HEK293T (cell line): Measurements from ENCODE around the gene KIRREL3.

ENCODE experiments used
- CTCF ChIA-PET: fragments of 350-600 bp; formaldehyde crosslinking; extraction: SDS; loops from one replicate; lab custom pipeline; 2021; ENCODE audit warnings: antibody characterized with exemption, inconsistent platforms; lab: Yijun Ruan, JAX
- POLR2A ChIA-PET: fragments of 350-600 bp; formaldehyde crosslinking; extraction: SDS; loops from one replicate; lab custom pipeline; 2020; ENCODE audit warnings: antibody characterized with exemption, inconsistent platforms; lab: Yijun Ruan, JAX
- DNase-seq: peaks from one replicate; pipeline ENCODE4 v3.0.0; 2012; ENCODE audit warnings: mixed read lengths; ENCODE audit errors: extremely low spot score
- ARNT ChIP-seq: fragments of 450-650 bp; IDR thresholded peaks from 2 replicates; pipeline ENCODE4 v1.6.1; 2017; ENCODE audit warnings: mild to moderate bottlenecking
- BHLHE40 ChIP-seq: fragments of 450-650 bp; IDR thresholded peaks from 2 replicates; pipeline ENCODE4 v1.6.1; 2016; ENCODE audit warnings: mild to moderate bottlenecking, moderate library complexity, borderline replicate concordance
- CTBP1 ChIP-seq: fragments of 450-650 bp; IDR thresholded peaks from 2 replicates; pipeline ENCODE4 v1.6.1; 2016; ENCODE audit warnings: borderline replicate concordance
- ELF4 ChIP-seq: fragments of 450-650 bp; IDR thresholded peaks from 2 replicates; pipeline ENCODE4 v1.6.1; 2017; ENCODE audit warnings: antibody characterized with exemption
- FOXA1 ChIP-seq: fragments of 450-650 bp; IDR thresholded peaks from 2 replicates; pipeline ENCODE4 v1.6.1; 2016; ENCODE audit warnings: mild to moderate bottlenecking
- FOXK2 ChIP-seq: fragments of 450-650 bp; IDR thresholded peaks from 2 replicates; pipeline ENCODE4 v1.6.1; 2016; ENCODE audit warnings: mild to moderate bottlenecking
- FOXM1 ChIP-seq: fragments of 450-650 bp; IDR thresholded peaks from 2 replicates; pipeline ENCODE4 v1.6.1; 2017; ENCODE audit warnings: mild to moderate bottlenecking, borderline replicate concordance
- HDGF ChIP-seq: fragments of 450-650 bp; IDR thresholded peaks from 2 replicates; pipeline ENCODE4 v1.6.1; 2017; ENCODE audit warnings: antibody characterized with exemption, borderline replicate concordance
- L3MBTL2 ChIP-seq: fragments of 450-650 bp; conservative IDR thresholded peaks from 2 replicates; pipeline ENCODE4 v1.6.1; 2016; ENCODE audit warnings: mild to moderate bottlenecking
- LEF1 ChIP-seq: fragments of 450-650 bp; IDR thresholded peaks from 2 replicates; pipeline ENCODE4 v1.6.1; 2017; ENCODE audit warnings: mild to moderate bottlenecking, borderline replicate concordance
- NFRKB ChIP-seq: fragments of 450-650 bp; IDR thresholded peaks from 2 replicates; pipeline ENCODE4 v1.6.1; 2016; ENCODE audit warnings: mild to moderate bottlenecking, moderate library complexity
- PKNOX1 ChIP-seq: fragments of 450-650 bp; IDR thresholded peaks from 2 replicates; pipeline ENCODE4 v1.6.1; 2016
- SP1 ChIP-seq: fragments of 450-650 bp; IDR thresholded peaks from 2 replicates; pipeline ENCODE4 v1.6.1; 2017
- SUZ12 ChIP-seq: fragments of 450-650 bp; IDR thresholded peaks from 2 replicates; pipeline ENCODE4 v1.6.1; 2016; ENCODE audit warnings: mild to moderate bottlenecking
- TARDBP ChIP-seq: fragments of 450-650 bp; IDR thresholded peaks from 2 replicates; pipeline ENCODE4 v1.6.1; 2016
- ZNF384 ChIP-seq: fragments of 450-650 bp; IDR thresholded peaks from 2 replicates; pipeline ENCODE4 v1.6.1; 2016

Gene KIRREL3

GRCh38 chr11:126997196-126997595 is 3.4 kb downstream of the KIRREL3 start:
- DNase-seq, result no peak
- POLR2A ChIA-PET, result no interaction called here

DNA sequence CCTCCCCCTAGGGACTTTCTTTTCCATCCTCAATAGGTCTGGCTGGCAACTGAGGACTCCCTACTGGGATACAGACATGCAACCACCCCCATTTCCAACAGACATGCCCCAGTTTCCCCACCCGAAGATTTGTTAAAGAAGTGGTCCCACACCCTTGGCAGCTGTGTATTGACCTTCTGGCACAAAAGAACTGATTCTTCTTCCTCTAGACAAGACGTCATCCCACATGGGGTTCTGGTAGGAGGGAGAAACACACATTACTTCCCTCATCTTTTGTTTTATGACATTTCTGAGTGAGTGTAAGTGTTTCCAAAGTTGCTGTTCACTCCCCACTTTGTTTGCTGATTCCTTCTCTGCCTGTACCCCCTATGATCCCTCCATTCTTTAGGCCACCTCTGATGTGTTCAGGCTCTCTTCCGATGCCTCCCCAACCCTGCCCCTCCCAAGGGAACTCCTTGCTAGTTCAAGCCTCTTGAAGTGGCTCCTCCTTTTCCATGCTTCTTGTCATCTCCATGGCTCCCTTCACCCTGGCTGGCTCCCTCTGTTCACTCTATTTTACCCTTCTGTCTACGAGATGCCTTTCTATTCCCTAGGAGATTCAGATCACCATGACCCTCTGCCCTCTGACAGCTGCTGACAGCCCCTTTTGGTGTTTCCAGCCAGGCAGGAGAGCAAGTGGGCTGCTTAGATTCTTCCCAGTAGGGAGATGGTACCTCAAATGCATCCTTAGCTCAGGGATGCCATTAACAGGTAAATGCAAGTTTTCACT is 4.3 kb downstream of the KIRREL3 start:
- ChIA-PET POLR2A (no interaction called here), CTCF (no interaction called here)
- DNase-seq, result no peak
- TF ChIP-seq FOXM1 (no peak), SP1 (no peak), FOXK2 (no peak), ZNF384 (no peak), TARDBP (no peak), NFRKB (no peak), ELF4 (no peak), FOXA1 (no peak), BHLHE40 (no peak), LEF1 (no peak), PKNOX1 (no peak), L3MBTL2 (no peak), CTBP1 (no peak), ARNT (no peak), SUZ12 (no peak), HDGF (no peak)

More at GRCh38 chr11:126997196-126997595, 3.4 kb downstream of the KIRREL3 start:
- no peak for TF ChIP-seq PKNOX1
- TF ChIP-seq NFRKB, result no peak
- TF ChIP-seq ARNT, result no peak
- no peak for TF ChIP-seq ELF4
- TF ChIP-seq ZNF384, result no peak
- no peak for TF ChIP-seq CTBP1
- no peak for TF ChIP-seq SP1
- no peak for TF ChIP-seq SUZ12
- no peak for TF ChIP-seq LEF1
- CTCF ChIA-PET, result no interaction called here

- CTCF ChIA-PET, result no interaction called here
- TF ChIP-seq FOXK2 (no peak), CTBP1 (no peak), ZNF384 (no peak), ARNT (no peak), TARDBP (no peak), FOXM1 (no peak), HDGF (no peak), NFRKB (no peak), ELF4 (no peak), LEF1 (no peak), FOXA1 (no peak)
- no peak for DNase-seq
- POLR2A ChIA-PET, result no interaction called here
Measured at GRCh38 chr11:126993599-126993998, 7.0 kb downstream of the KIRREL3 start.

DNA sequence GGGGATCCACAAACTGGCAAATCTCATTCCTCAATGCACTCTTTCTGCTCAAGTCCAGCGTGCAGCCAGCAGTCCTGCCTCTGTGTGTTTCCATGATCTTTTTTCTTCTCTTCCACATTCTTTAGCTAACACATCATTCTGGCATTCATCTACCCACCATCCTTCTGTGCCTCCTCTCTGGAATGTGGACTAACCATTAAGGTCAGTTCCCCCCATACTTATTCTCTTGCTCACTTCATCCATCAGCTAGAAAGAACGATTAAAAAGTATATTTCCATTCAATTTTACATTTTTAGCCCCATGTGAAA is 7.8 kb downstream of the KIRREL3 start:
- TF ChIP-seq FOXK2, result no peak
- no peak for DNase-seq
- ChIA-PET POLR2A (no interaction called here), CTCF (no interaction called here)

- TF ChIP-seq SP1, result no peak
- ChIA-PET CTCF (interaction anchor here (0.6 kb wide), 1 partner anchor 195 kb away, joined by 3 read pairs; no protein-coding TSS in a partner anchor), POLR2A (no interaction called here)
- DNase-seq, result no peak
Measured at GRCh38 chr11:126992065-126992803, 8.3 kb downstream of the KIRREL3 start.

- no peak for DNase-seq
- ChIA-PET CTCF (interaction anchor here (0.6 to 1.5 kb wide), 4 partner anchors 12 to 519 kb away, joined by 3 to 7 read pairs (median 4); no protein-coding TSS in a partner anchor), POLR2A (no interaction called here)
- TF ChIP-seq PKNOX1, result no peak
- no peak for TF ChIP-seq FOXA1
- TF ChIP-seq FOXM1, result no peak
- no peak for TF ChIP-seq SP1
- TF ChIP-seq ZNF384, result no peak
- no peak for TF ChIP-seq TARDBP
- no peak for TF ChIP-seq LEF1
- no peak for TF ChIP-seq BHLHE40
- TF ChIP-seq L3MBTL2, result no peak
- TF ChIP-seq ELF4, result no peak
- no peak for TF ChIP-seq NFRKB
- TF ChIP-seq CTBP1, result no peak
Measured at GRCh38 chr11:126991596-126991995, 9.0 kb downstream of the KIRREL3 start.
